Lung (tissue), 12 donors: Measurements from ENCODE around the gene TSC22D1. TPM values are rescaled to one million over a fixed set of nuclear protein-coding genes. Genes with fewer than 3 reads are reported as not detected.

Experiments
- ATAC-seq: fragments of 200-7000 bp; cut with Tn5 transposase; one replicate; pipeline ENCODE4 v1.9.1; 2020; ENCODE audit warnings: moderate number of reproducible peaks; ENCODE audit not compliant: insufficient read depth, low FRiP score
- DNase-seq, 3 donors: peaks; one replicate each; pipeline ENCODE4 v3.0.0-alpha.2; 2013 to 2017
- H3K27ac ChIP-seq, 2 donors: one replicate each; pipeline ENCODE4 v1.5.1; 2013; ENCODE audit warnings: mild to moderate bottlenecking in 2 of 2, moderate library complexity in 2 of 2, control low read depth in 1 of 2, inconsistent platforms in 1 of 2, low read depth in 1 of 2, low read length in 1 of 2
- H3K27me3 ChIP-seq, 3 donors: one replicate each; pipeline ENCODE4 v1.5.1; 2013; ENCODE audit warnings: low read length in 2 of 3; ENCODE audit not compliant: control insufficient read depth in 3 of 3, insufficient read depth in 3 of 3
- H3K36me3 ChIP-seq, 4 donors: one replicate each; pipeline ENCODE4 v1.5.1; 2013; ENCODE audit warnings: low read length in 4 of 4, mild to moderate bottlenecking in 1 of 4, moderate library complexity in 1 of 4; ENCODE audit not compliant: control insufficient read depth in 4 of 4, insufficient read depth in 4 of 4
- H3K4me1 ChIP-seq, 5 donors: one replicate each; pipeline ENCODE4 v1.5.1; 2013; ENCODE audit warnings: low read length in 5 of 5, mild to moderate bottlenecking in 2 of 5, moderate library complexity in 1 of 5; ENCODE audit not compliant: control insufficient read depth in 5 of 5, insufficient read depth in 5 of 5
- H3K4me3 ChIP-seq: one replicate; pipeline ENCODE4 v1.5.1; 2013; ENCODE audit warnings: mild to moderate bottlenecking, control low read depth, moderate library complexity
- H3K9ac ChIP-seq, 2 donors: one replicate each; pipeline ENCODE4 v1.5.1; 2013; ENCODE audit warnings: low read length in 2 of 2, control low read depth in 1 of 2; ENCODE audit not compliant: insufficient read depth in 1 of 2
- H3K9me3 ChIP-seq, 4 donors: one replicate each; pipeline ENCODE4 v1.5.1; 2013; ENCODE audit warnings: low read length in 3 of 4, mild to moderate bottlenecking in 1 of 4, moderate library complexity in 1 of 4; ENCODE audit not compliant: control insufficient read depth in 4 of 4, insufficient read depth in 3 of 4
- CTCF ChIP-seq: IDR thresholded peaks from 2 replicates; pipeline ENCODE4 v1.5.1; 2012; ENCODE audit warnings: mild to moderate bottlenecking; ENCODE audit errors: control extremely low read depth, extremely low read depth
- WGBS, 2 donors: extraction: QIAGEN DNeasy Blood & Tissue Kit; methylation state at CpG; one replicate each; pipeline ENCODE4 v1.1.7; 2013; 5-methylcytosine and 5-hydroxymethylcytosine counted together
- polyA plus RNA-seq, 2 donors: library from polyadenylated mRNA; stranded (reverse); fragments of 200-250 nt; gene quantifications; one replicate each; pipeline ENCODE4 v1.2.1, GENCODE V29; 2013
- total RNA-seq, 2 donors: library from RNA; depleted of rRNA in 1 of 2; stranded (reverse); fragments of >200 nt in 1 of 2; gene quantifications; one replicate each; pipeline ENCODE4 v1.2.1, GENCODE V29; 2014 to 2021
- donor health status: control.
- donor health status: control.
- donor health status: Bipolar disorder and iron deficiency.
- donor health status: healthy.
- donor health status: DM: yes; HTN: yes; CAD: no.

TSC22D1 gene
- total and polyA plus RNA-seq, 4 donors: 77.0 to 179 (median 123) TPM

GRCh38 chr13:44398606-44399005 is 177.5 kb downstream of the TSC22D1 start:
- no peaks in the 10 kb centered on the region for H3K27me3 ChIP-seq
- no peak for ATAC-seq
- H3K36me3 ChIP-seq: no peaks in the 10 kb centered on the region
- H3K4me3 ChIP-seq: no peak overlapping the region
- peaks cover 0 to 24% (median 2%) of the 10 kb centered on the region in 5 donors for H3K4me1 ChIP-seq
- WGBS, 2 donors: 90 to 94% methylated on average over 3 of the region's 3 CpGs
- no peak for TF ChIP-seq CTCF
- H3K9ac ChIP-seq: no peak overlapping the region
- DNase-seq: no peak
- H3K27ac ChIP-seq: no peak overlapping the region
- H3K9me3 ChIP-seq: no peaks in the 10 kb centered on the region

GRCh38 chr13:44397766-44398223 is 178.3 kb downstream of the TSC22D1 start:
- 75 to 85% methylated on average over 3 of the region's 3 CpGs for WGBS, 2 donors
- no peak overlapping the region for H3K27ac ChIP-seq
- no peak for TF ChIP-seq CTCF

GRCh38 chr13:44396701-44397580 is 179.2 kb downstream of the TSC22D1 start:
- Histone ChIP-seq H3K4me3 (no peak overlapping the region), H3K4me1 (peaks cover 0 to 27% (median 2%) of the 10 kb centered on the region in 5 donors), H3K27ac (peak overlapping the region in 1 of 2 donors; percentile 24), H3K27me3 (no peaks in the 10 kb centered on the region), H3K9me3 (no peaks in the 10 kb centered on the region), H3K9ac (peak overlapping the region in 1 of 2 donors; percentile 51), H3K36me3 (no peaks in the 10 kb centered on the region)
- TF ChIP-seq CTCF: no peak
- DNase-seq: peak; percentile 70 to 83 (median 80)
- 78 to 84% methylated on average over 26 of the region's 26 CpGs for WGBS, 2 donors
- ATAC-seq: no peak

More at GRCh38 chr13:44397766-44398223, 178.3 kb downstream of the TSC22D1 start:
- H3K4me3 ChIP-seq: no peak overlapping the region
- no peak for ATAC-seq
- H3K9me3 ChIP-seq: no peaks in the 10 kb centered on the region
- peaks cover 0 to 27% (median 2%) of the 10 kb centered on the region in 5 donors for H3K4me1 ChIP-seq
- DNase-seq: no peak
- no peaks in the 10 kb centered on the region for H3K36me3 ChIP-seq
- no peak overlapping the region for H3K9ac ChIP-seq
- H3K27me3 ChIP-seq: no peaks in the 10 kb centered on the region
